Transverse colon (tissue), 4 donors: Measurements from ENCODE around the gene B4GALT7. TPM values are rescaled to one million over a fixed set of nuclear protein-coding genes. Genes with fewer than 3 reads are reported as not detected.

ENCODE experiments used
- DNase-seq: peaks from one replicate; pipeline ENCODE4 v3.0.0-alpha.2; 2019
- H3K27ac ChIP-seq, 4 donors: fragments of 200-600 bp; sonication (generic); 2 replicates each; pipeline ENCODE4 v1.5.1; 2016 to 2018; ENCODE audit warnings: inconsistent platforms in 4 of 4
- H3K27me3 ChIP-seq: fragments of 200-600 bp; sonication (generic); 2 replicates; pipeline ENCODE4 v1.5.1; 2017; ENCODE audit warnings: inconsistent platforms
- H3K36me3 ChIP-seq, 4 donors: fragments of 200-600 bp; sonication (generic); 2 replicates each; pipeline ENCODE4 v1.5.1; 2017 to 2019; ENCODE audit warnings: inconsistent platforms in 4 of 4
- H3K4me1 ChIP-seq, 4 donors: fragments of 200-600 bp; sonication (generic); 2 replicates each; pipeline ENCODE4 v1.5.1; 2017 to 2020; ENCODE audit warnings: inconsistent platforms in 4 of 4
- H3K4me3 ChIP-seq, 4 donors: fragments of 200-600 bp; sonication (generic); 1 replicate in 1 of 4; 2 replicates in 3 of 4; pipeline versions ENCODE4 v1.5.1 to v1.6.1; 2017 to 2019; ENCODE audit warnings: inconsistent platforms in 4 of 4
- H3K9me3 ChIP-seq, 2 donors: fragments of 200-600 bp; sonication (generic); 2 replicates each; pipeline ENCODE4 v1.5.1; 2017 to 2019; ENCODE audit warnings: inconsistent platforms in 2 of 2
- CTCF ChIP-seq, 5 experiments: fragments of 200-600 bp in 3 of 5; fragments of 450-650 bp in 2 of 5; sonication (generic) in 3 of 5; IDR thresholded peaks; 1 replicate in 2 of 5; 2 replicates in 3 of 5; pipeline ENCODE4 v1.5.1; 2016 to 2017; ENCODE audit warnings: antibody characterized with exemption in 5 of 5, inconsistent platforms in 3 of 5, mild to moderate bottlenecking in 2 of 5, moderate library complexity in 1 of 5
- EP300 ChIP-seq: sonication (generic); formaldehyde crosslinking; IDR thresholded peaks from one replicate; pipeline ENCODE4 v1.6.1; 2017; ENCODE audit warnings: antibody characterized with exemption, low read depth
- POLR2A ChIP-seq: fragments of 450-650 bp; IDR thresholded peaks from one replicate; pipeline ENCODE4 v1.6.1; 2016; ENCODE audit warnings: antibody characterized with exemption, mild to moderate bottlenecking, moderate library complexity
- POLR2AphosphoS5 ChIP-seq, 3 donors: sonication (generic); formaldehyde crosslinking; IDR thresholded peaks; one replicate each; pipeline ENCODE4 v1.6.1; 2016; ENCODE audit warnings: antibody characterized with exemption in 3 of 3
- WGBS, 2 donors: methylation state at CpG; one replicate each; pipeline ENCODE4 v1.1.5; 2018; ENCODE audit warnings: low coverage in 1 of 2; 5-methylcytosine and 5-hydroxymethylcytosine counted together
- in situ Hi-C, 4 donors: fragments of 200-750 bp; cut with MboI; loops; one replicate each; pipeline versions ENCODE4 v1.15.0 to v1.15.1; 2017; ENCODE audit warnings: low sequenced_read_pairs in 3 of 4, low pct_ligation_motif_present in 1 of 4, low pct_unique_long_range_greater_than_20kb in 1 of 4
- intact Hi-C: fragments of 100-400 bp; cut with DNase I; formaldehyde crosslinking; loops from one replicate; pipeline ENCODE4 v1.15.1; 2023; ENCODE audit warnings: low total_unique reads
- total RNA-seq, 4 donors: library from RNA; depleted of rRNA; stranded (reverse); fragments of >200 nt; gene quantifications; one replicate each; pipeline ENCODE4 v1.1.0, GENCODE V29; 2016

Gene B4GALT7
- total RNA-seq, 4 donors from 2014 or later, result 17.9 to 38.5 (median 27.0) TPM

DNA sequence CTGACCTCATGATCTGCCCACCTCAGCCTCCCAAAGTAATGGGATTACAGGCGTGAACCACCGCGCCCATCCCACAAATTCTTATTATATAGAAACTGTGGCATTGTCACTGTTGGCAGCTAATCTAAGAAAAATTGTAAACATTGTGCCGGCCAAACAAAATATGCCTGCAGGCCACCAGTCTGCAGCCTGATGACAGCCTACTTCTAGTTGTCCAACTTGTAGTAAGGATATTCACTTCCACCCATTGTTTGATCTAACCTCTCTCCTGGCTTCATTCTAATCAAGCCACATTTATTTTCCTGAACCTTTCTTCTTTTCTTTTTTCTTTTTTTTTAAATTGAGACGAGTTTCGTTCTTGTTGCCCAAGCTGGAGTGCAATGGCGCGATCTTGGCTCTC lies 21.6 kb upstream of the B4GALT7 start:
- intact Hi-C loops, result no loop called here
- no peaks in the 10 kb centered on the region for H3K4me1 ChIP-seq
- no peaks in the 10 kb centered on the region for H3K27me3 ChIP-seq
- no peak for DNase-seq
- H3K27ac ChIP-seq, result no peak overlapping the region
- in situ Hi-C loops, result no loop called here
- no peaks in the 10 kb centered on the region for H3K36me3 ChIP-seq
- no peak for TF ChIP-seq EP300
- TF ChIP-seq CTCF (IDR thresholded peaks at IDR 0.05), result no peak
- TF ChIP-seq POLR2A, result no peak
- no peak for TF ChIP-seq POLR2AphosphoS5 (IDR thresholded peaks at IDR 0.05)
- H3K4me3 ChIP-seq, result no peak overlapping the region
- 92 to 97% methylated on average over 4 to 8 of the region's 8 CpGs for WGBS, 2 donors
- H3K9me3 ChIP-seq, result no peaks in the 10 kb centered on the region

- H3K27ac ChIP-seq, result no peak overlapping the region
- H3K4me3 ChIP-seq, result no peak overlapping the region
- 27 to 31% methylated on average over 3 to 13 of the region's 13 CpGs for WGBS, 2 donors
- DNase-seq, result no peak
- intact Hi-C loops (no loop called here), in situ Hi-C loops (no loop called here)
- TF ChIP-seq POLR2A (no peak), CTCF (IDR thresholded peaks at IDR 0.05) (no peak), POLR2AphosphoS5 (IDR thresholded peaks at IDR 0.05) (no peak)
- peaks cover 30% of the 10 kb centered on the region for H3K27me3 ChIP-seq
- H3K9me3 ChIP-seq, result no peaks in the 10 kb centered on the region
- H3K4me1 ChIP-seq, result peaks cover 7 to 14% (median 10%) of the 10 kb centered on the region in 4 donors
- H3K36me3 ChIP-seq, result peaks cover 0 to under 1% (median 0%) of the 10 kb centered on the region in 4 donors
These were observed 11.5 kb upstream of the B4GALT7 start for GRCh38 chr5:177588413-177588909.

DNA sequence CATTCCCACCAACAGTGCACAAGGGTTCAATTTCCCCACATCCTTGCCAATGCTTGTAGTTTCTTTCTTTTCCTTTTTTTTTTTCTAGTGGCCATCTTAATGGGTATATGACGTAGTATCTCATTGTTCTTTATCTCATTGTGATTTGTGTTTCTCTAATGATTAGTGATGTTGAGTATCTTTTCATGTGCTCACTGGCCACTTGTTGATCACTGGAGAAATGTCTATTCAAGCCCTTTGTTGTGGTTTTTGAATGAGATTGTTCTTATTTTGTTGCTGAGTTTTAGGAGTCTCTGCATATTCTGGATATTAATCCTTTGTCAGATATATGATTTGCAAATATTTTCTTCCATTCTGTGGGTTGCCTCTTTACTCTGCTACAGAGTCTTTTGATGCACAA lies 9.5 kb upstream of the B4GALT7 start:
- WGBS, 2 donors, result 60 to 92% methylated on average over 1 of the region's 1 CpG
- TF ChIP-seq POLR2A, result no peak
- TF ChIP-seq POLR2AphosphoS5 (IDR thresholded peaks at IDR 0.05), result no peak
- TF ChIP-seq EP300, result no peak
- TF ChIP-seq CTCF (IDR thresholded peaks at IDR 0.05), result no peak
- H3K27ac ChIP-seq, result no peak overlapping the region
- peaks cover 0 to 18% (median 8%) of the 10 kb centered on the region in 4 donors for H3K36me3 ChIP-seq
- no peak for DNase-seq
- H3K4me3 ChIP-seq, result no peak overlapping the region
- in situ Hi-C loops (no loop called here), intact Hi-C loops (no loop called here)
- H3K27me3 ChIP-seq, result peaks cover 30% of the 10 kb centered on the region
- no peaks in the 10 kb centered on the region for H3K9me3 ChIP-seq
- peaks cover 9 to 16% (median 13%) of the 10 kb centered on the region in 4 donors for H3K4me1 ChIP-seq

DNA sequence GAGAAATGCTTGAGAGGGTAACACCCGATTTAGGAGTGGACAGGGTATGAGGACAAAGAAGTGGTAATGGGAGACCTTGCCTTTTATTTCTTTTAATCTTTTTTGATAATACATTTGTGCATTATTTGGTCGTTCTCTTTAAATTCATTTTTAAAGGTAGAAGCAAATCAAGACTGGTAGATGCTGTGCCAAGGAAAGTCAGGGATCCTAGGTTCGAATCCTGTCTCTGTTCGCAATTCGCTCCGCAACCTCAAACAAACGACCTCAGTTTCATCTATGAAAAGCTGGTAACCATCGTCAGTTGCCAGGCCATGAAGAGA lies 8.3 kb upstream of the B4GALT7 start:
- Histone ChIP-seq H3K4me3 (peak overlapping the region in 3 of 4 donors; percentile 72 to 88 (median 86)), H3K27ac (peak overlapping the region in 3 of 4 donors; percentile 82 to 92 (median 87))
- TF ChIP-seq POLR2A, result no peak

More for the DNA sequence above, 8.3 kb upstream of the B4GALT7 start:
- H3K27me3 ChIP-seq, result peaks cover 30% of the 10 kb centered on the region
- intact Hi-C loops, result no loop called here
- 21 to 56% methylated on average over 1 to 8 of the region's 8 CpGs for WGBS, 2 donors
- DNase-seq, result no peak
- in situ Hi-C loops, result no loop called here
- peaks cover 0 to 28% (median 14%) of the 10 kb centered on the region in 4 donors for H3K36me3 ChIP-seq
- no peaks in the 10 kb centered on the region for H3K9me3 ChIP-seq
- H3K4me1 ChIP-seq, result peaks cover 9 to 16% (median 13%) of the 10 kb centered on the region in 4 donors
